BE2C (cell line): ENCODE data around the gene COL27A1.

Experiments used
- DNase-seq: peaks from one replicate; pipeline ENCODE4 v3.0.0-alpha.2; 2020
- H3K27me3 ChIP-seq: fragments of 250-450 bp; sonication (Bioruptor Pico); 2 replicates; pipeline ENCODE4 v1.5.1; 2020; ENCODE audit warnings: mild to moderate bottlenecking
- H3K36me3 ChIP-seq: fragments of 250-450 bp; sonication (Bioruptor Pico); 2 replicates; pipeline ENCODE4 v1.5.1; 2020; ENCODE audit warnings: mild to moderate bottlenecking
- H3K4me1 ChIP-seq: fragments of 250-450 bp; sonication (Bioruptor Pico); 2 replicates; pipeline ENCODE4 v1.5.1; 2020
- H3K4me3 ChIP-seq: 2 replicates; pipeline ENCODE4 v1.5.1; 2011; ENCODE audit warnings: low read depth, low read length
- H3K9me3 ChIP-seq: fragments of 250-450 bp; sonication (Bioruptor Pico); 2 replicates; pipeline ENCODE4 v1.5.1; 2020
- CTCF ChIP-seq: IDR thresholded peaks from 2 replicates; pipeline ENCODE4 v1.5.1; 2012; ENCODE audit warnings: mild to moderate bottlenecking, low read depth, low read length

COL27A1 gene

GRCh38 chr9:114207845-114208244, 52.5 kb downstream of the COL27A1 start:
- Histone ChIP-seq H3K27me3 (no peaks in the 10 kb centered on the region), H3K4me3 (no peak overlapping the region), H3K36me3 (no peaks in the 10 kb centered on the region), H3K9me3 (no peaks in the 10 kb centered on the region), H3K4me1 (no peaks in the 10 kb centered on the region)
- TF ChIP-seq CTCF: no peak
- DNase-seq: no peak

- H3K9me3 ChIP-seq: no peaks in the 10 kb centered on the region
- H3K36me3 ChIP-seq: no peaks in the 10 kb centered on the region
- no peaks in the 10 kb centered on the region for H3K27me3 ChIP-seq
Measured at GRCh38 chr9:114209151-114209550, 53.8 kb downstream of the COL27A1 start.

GRCh38 chr9:114210136-114210535, 54.8 kb downstream of the COL27A1 start:
- Histone ChIP-seq H3K9me3 (no peaks in the 10 kb centered on the region), H3K27me3 (no peaks in the 10 kb centered on the region), H3K4me1 (no peaks in the 10 kb centered on the region), H3K4me3 (no peak overlapping the region), H3K36me3 (no peaks in the 10 kb centered on the region)
- DNase-seq: no peak
- TF ChIP-seq CTCF: no peak

More at GRCh38 chr9:114209151-114209550, 53.8 kb downstream of the COL27A1 start:
- Histone ChIP-seq H3K4me3 (no peak overlapping the region), H3K4me1 (no peaks in the 10 kb centered on the region)
- TF ChIP-seq CTCF: no peak
- no peak for DNase-seq

- no peak for TF ChIP-seq CTCF
- DNase-seq: no peak
- H3K36me3 ChIP-seq: no peaks in the 10 kb centered on the region
- no peaks in the 10 kb centered on the region for H3K27me3 ChIP-seq
- no peak overlapping the region for H3K4me3 ChIP-seq
- no peaks in the 10 kb centered on the region for H3K9me3 ChIP-seq
- H3K4me1 ChIP-seq: no peaks in the 10 kb centered on the region
Measured at GRCh38 chr9:114210691-114211276, 55.4 kb downstream of the COL27A1 start.

- H3K36me3 ChIP-seq: no peaks in the 10 kb centered on the region
- H3K4me3 ChIP-seq: no peak overlapping the region
- no peak for TF ChIP-seq CTCF
- DNase-seq: no peak
- H3K9me3 ChIP-seq: no peaks in the 10 kb centered on the region
- H3K4me1 ChIP-seq: no peaks in the 10 kb centered on the region
- H3K27me3 ChIP-seq: no peaks in the 10 kb centered on the region
Measured at GRCh38 chr9:114212826-114213225, 57.5 kb downstream of the COL27A1 start.

- TF ChIP-seq CTCF: no peak
- Histone ChIP-seq H3K4me3 (no peak overlapping the region), H3K9me3 (no peaks in the 10 kb centered on the region), H3K27me3 (no peaks in the 10 kb centered on the region), H3K4me1 (no peaks in the 10 kb centered on the region), H3K36me3 (no peaks in the 10 kb centered on the region)
- DNase-seq: no peak
Measured at GRCh38 chr9:114213566-114213965, 58.2 kb downstream of the COL27A1 start.
